H9 (cell line): ENCODE results near the gene SPAG5. TPM values are rescaled to one million over a fixed set of nuclear protein-coding genes. Genes with fewer than 3 reads are reported as not detected.

Experiments
- DNase-seq: peaks from one replicate; pipeline ENCODE4 v3.0.0-alpha.2; 2017
- H2AFZ ChIP-seq: one replicate; pipeline ENCODE4 v1.6.1; 2013; ENCODE audit warnings: mild to moderate bottlenecking, low read length, control low read depth, moderate library complexity
- H2AK5ac ChIP-seq: 2 replicates; pipeline ENCODE4 v1.6.1; 2013; ENCODE audit warnings: low read length, control low read depth, mixed read lengths; ENCODE audit not compliant: insufficient read length
- H2BK120ac ChIP-seq: one replicate; pipeline ENCODE4 v1.6.1; 2013; ENCODE audit warnings: low read depth, mild to moderate bottlenecking, low read length, control low read depth, inconsistent platforms; ENCODE audit not compliant: poor library complexity, severe bottlenecking
- H2BK12ac ChIP-seq: 2 replicates; pipeline ENCODE4 v1.6.1; 2013; ENCODE audit warnings: low read length, control low read depth, mixed read lengths, low read depth; ENCODE audit not compliant: insufficient read length
- H2BK15ac ChIP-seq: 2 replicates; pipeline ENCODE4 v1.6.1; 2013; ENCODE audit warnings: low read depth, low read length, control low read depth
- H2BK20ac ChIP-seq: one replicate; pipeline ENCODE4 v1.6.1; 2013; ENCODE audit warnings: low read depth, mild to moderate bottlenecking, low read length, control low read depth, inconsistent platforms; ENCODE audit not compliant: poor library complexity, severe bottlenecking
- H2BK5ac ChIP-seq: 2 replicates; pipeline ENCODE4 v1.6.1; 2013; ENCODE audit warnings: low read length, control low read depth, mixed read lengths; ENCODE audit not compliant: insufficient read length
- H3K14ac ChIP-seq: 2 replicates; pipeline ENCODE4 v1.6.1; 2013; ENCODE audit warnings: low read length, control low read depth; ENCODE audit not compliant: insufficient read depth
- H3K18ac ChIP-seq: 2 replicates; pipeline ENCODE4 v1.6.1; 2013; ENCODE audit warnings: low read depth, mild to moderate bottlenecking, mixed read lengths, low read length, control low read depth; ENCODE audit not compliant: insufficient read length
- H3K23ac ChIP-seq: 2 replicates; pipeline ENCODE4 v1.6.1; 2013; ENCODE audit warnings: low read length, control low read depth, mixed read lengths, low read depth; ENCODE audit not compliant: insufficient read length
- H3K23me2 ChIP-seq: 2 replicates; pipeline ENCODE4 v1.6.1; 2013; ENCODE audit warnings: low read depth, mild to moderate bottlenecking, mixed read lengths, low read length, control low read depth; ENCODE audit not compliant: insufficient read length, poor library complexity, severe bottlenecking
- H3K27ac ChIP-seq: 2 replicates; pipeline ENCODE4 v1.5.1; 2013; ENCODE audit warnings: low read length, control low read depth, mixed read lengths, low read depth; ENCODE audit not compliant: insufficient read length
- H3K27me3 ChIP-seq: 2 replicates; pipeline ENCODE4 v1.6.1; 2013; ENCODE audit warnings: low read length, control low read depth, inconsistent platforms; ENCODE audit not compliant: insufficient read depth
- H3K4ac ChIP-seq: 2 replicates; pipeline ENCODE4 v1.6.1; 2013; ENCODE audit warnings: low read depth, mild to moderate bottlenecking, control low read depth, inconsistent platforms, low read length, moderate library complexity
- H3K4me1 ChIP-seq: 2 replicates; pipeline ENCODE4 v1.6.1; 2013; ENCODE audit warnings: low read length, control low read depth, inconsistent platforms; ENCODE audit not compliant: insufficient read depth
- H3K4me2 ChIP-seq: 2 replicates; pipeline ENCODE4 v1.6.1; 2013; ENCODE audit warnings: low read length, control low read depth, mixed read lengths; ENCODE audit not compliant: insufficient read length, insufficient read depth
- H3K56ac ChIP-seq: 2 replicates; pipeline ENCODE4 v1.6.1; 2013; ENCODE audit warnings: low read depth, mild to moderate bottlenecking, mixed read lengths, low read length, control low read depth; ENCODE audit not compliant: insufficient read length
- H3K79me1 ChIP-seq: 2 replicates; pipeline ENCODE4 v1.6.1; 2013; ENCODE audit warnings: low read depth, mild to moderate bottlenecking, moderate library complexity, low read length, control low read depth, inconsistent platforms; ENCODE audit not compliant: insufficient read depth, poor library complexity, severe bottlenecking
- H3K79me2 ChIP-seq: 2 replicates; pipeline ENCODE4 v1.6.1; 2013; ENCODE audit warnings: low read length, control low read depth, inconsistent platforms; ENCODE audit not compliant: insufficient read depth
- H3K9ac ChIP-seq: 2 replicates; pipeline ENCODE4 v1.6.1; 2013; ENCODE audit warnings: low read length, control low read depth, mixed read lengths; ENCODE audit not compliant: insufficient read length; ENCODE audit errors: extremely low read depth
- H3K9me3 ChIP-seq: one replicate; pipeline ENCODE4 v1.6.1; 2013; ENCODE audit warnings: low read depth, low read length, inconsistent platforms; ENCODE audit not compliant: control insufficient read depth
- H3T11ph ChIP-seq: one replicate; pipeline ENCODE4 v1.6.1; 2013; ENCODE audit warnings: mild to moderate bottlenecking, low read length, control low read depth, inconsistent platforms
- H4K20me1 ChIP-seq: one replicate; pipeline ENCODE4 v1.6.1; 2013; ENCODE audit not compliant: control insufficient read depth, insufficient read length, insufficient read depth
- H4K5ac ChIP-seq: 2 replicates; pipeline ENCODE4 v1.6.1; 2013; ENCODE audit warnings: low read depth, mild to moderate bottlenecking, mixed read lengths, low read length, control low read depth; ENCODE audit not compliant: insufficient read length
- H4K8ac ChIP-seq: replicated peaks from 2 replicates; pipeline ENCODE4 v1.6.1; 2013; ENCODE audit warnings: low read length, control low read depth, mixed read lengths, low read depth; ENCODE audit not compliant: insufficient read length
- H4K91ac ChIP-seq: 2 replicates; pipeline ENCODE4 v1.6.1; 2013; ENCODE audit warnings: low read depth, mild to moderate bottlenecking, moderate library complexity, mixed read lengths, low read length, control low read depth; ENCODE audit not compliant: insufficient read length
- H3K27ac Mint-ChIP-seq, 3 experiments: 2 replicates in 2 of 3; 3 replicates in 1 of 3; pipeline ENCODE4 v1.8.0; 2020 to 2021; ENCODE audit warnings: mixed read lengths in 3 of 3, mild to moderate bottlenecking in 1 of 3, moderate library complexity in 1 of 3
- H3K27me3 Mint-ChIP-seq: 2 replicates; pipeline ENCODE4 v1.8.0; 2021; ENCODE audit warnings: low read depth, mild to moderate bottlenecking, moderate library complexity, mixed read lengths
- H3K36me3 Mint-ChIP-seq, 3 experiments: 2 replicates in 2 of 3; 3 replicates in 1 of 3; pipeline ENCODE4 v1.8.0; 2020 to 2021; ENCODE audit warnings: low read depth in 3 of 3, mixed read lengths in 3 of 3; ENCODE audit not compliant: insufficient read depth in 1 of 3
- H3K4me1 Mint-ChIP-seq, 2 experiments: 2 replicates each; pipeline ENCODE4 v1.8.0; 2020; ENCODE audit warnings: mixed read lengths in 2 of 2
- H3K4me3 Mint-ChIP-seq, 2 experiments: 2 replicates in 1 of 2; 3 replicates in 1 of 2; pipeline ENCODE4 v1.8.0; 2020 to 2021; ENCODE audit warnings: mild to moderate bottlenecking in 2 of 2, mixed read lengths in 2 of 2, moderate library complexity in 1 of 2
- H3K9me3 Mint-ChIP-seq, 2 experiments: 2 replicates in 1 of 2; 3 replicates in 1 of 2; pipeline ENCODE4 v1.8.0; 2020; ENCODE audit warnings: mild to moderate bottlenecking in 2 of 2, mixed read lengths in 2 of 2, moderate library complexity in 1 of 2
- CTCF ChIP-seq: fragments of 200-600 bp; sonication (generic); conservative IDR thresholded peaks from 3 replicates; pipeline ENCODE4 v1.8.0; 2021; ENCODE audit warnings: antibody characterized with exemption, mild to moderate bottlenecking
- WGBS: extraction: QIAGEN DNeasy Blood & Tissue Kit; methylation state at CpG from one replicate; pipeline ENCODE4 v1.1.7; 2013; ENCODE audit warnings: missing lambda C conversion rate, low lambda C conversion rate, mixed read lengths; ENCODE audit not compliant: insufficient read length; ENCODE audit errors: extremely low coverage; 5-methylcytosine and 5-hydroxymethylcytosine counted together
- total RNA-seq: library from RNA; stranded (reverse); gene quantifications from 2 replicates; pipeline ENCODE4 v1.2.1, GENCODE V29; 2021

Gene SPAG5
- total RNA-seq, 1 experiment from 2014 or later, result 122 TPM

GRCh38 chr17:28541439-28541838 lies 57.4 kb downstream of the SPAG5 start:
- no peak overlapping the region for H2BK15ac ChIP-seq
- no CpG with 5 or more reads among the region's 4 CpGs for WGBS
- no peaks in the 10 kb centered on the region for H3K9me3 ChIP-seq
- H3K4me3 Mint-ChIP-seq, result no peak overlapping the region
- H4K91ac ChIP-seq, result no peak overlapping the region
- H3K4ac ChIP-seq, result no peak overlapping the region
- H3T11ph ChIP-seq, result no peak overlapping the region
- no peak overlapping the region for H3K23ac ChIP-seq
- no peak overlapping the region for H3K27ac Mint-ChIP-seq
- no peak for DNase-seq
- no peak overlapping the region for H2BK5ac ChIP-seq
- H3K79me1 ChIP-seq, result no peaks in the 10 kb centered on the region
- TF ChIP-seq CTCF, result no peak
- no peak overlapping the region for H2AK5ac ChIP-seq
- H3K56ac ChIP-seq, result no peak overlapping the region
- no peak overlapping the region for H3K18ac ChIP-seq
- H3K36me3 Mint-ChIP-seq, result peaks cover 0 to 2% (median 0%) of the 10 kb centered on the region in 3 experiments; a peak in 2 of 7 replicates
- H3K27me3 Mint-ChIP-seq, result no peaks in the 10 kb centered on the region; the same call in 1 of the 2 replicates
- no peak overlapping the region for H2BK120ac ChIP-seq
- H3K9me3 Mint-ChIP-seq, result no peaks in the 10 kb centered on the region
- no peak overlapping the region for H4K5ac ChIP-seq
- no peak overlapping the region for H3K4me2 ChIP-seq
- no peaks in the 10 kb centered on the region for H3K23me2 ChIP-seq
- H3K4me1 ChIP-seq, result peaks cover 8% of the 10 kb centered on the region; the same call in 1 of the 2 replicates
- H2BK12ac ChIP-seq, result no peak overlapping the region
- no peak overlapping the region for H3K14ac ChIP-seq
- no peak overlapping the region for H4K8ac ChIP-seq
- no peak overlapping the region for H3K9ac ChIP-seq
- H3K4me1 Mint-ChIP-seq, result peaks cover 19 to 25% of the 10 kb centered on the region in 2 experiments
- H4K20me1 ChIP-seq, result no peaks in the 10 kb centered on the region
- H3K27ac ChIP-seq, result no peak overlapping the region
- no peak overlapping the region for H2AFZ ChIP-seq
- no peaks in the 10 kb centered on the region for H3K79me2 ChIP-seq
- no peak overlapping the region for H2BK20ac ChIP-seq
- H3K27me3 ChIP-seq, result no peaks in the 10 kb centered on the region
